HTR-8/SVneo (cell line): ENCODE data around the gene ANKS1B.

Experiments
- DNase-seq: peaks from one replicate; pipeline ENCODE4 v3.0.0; 2011; ENCODE audit warnings: low spot score, mixed read lengths; ENCODE audit not compliant: insufficient read length
- FAIRE-seq: peaks from 2 replicates; lab custom pipeline; 2011; peaks lifted over from hg19 to GRCh38; lab: Jason Lieb, UNC

The ANKS1B gene

GRCh38 chr12:99418379-99418778 lies 566.4 kb downstream of the ANKS1B start:
- no peak for DNase-seq
- no peak for FAIRE-seq

GRCh38 chr12:99413751-99414150 lies 571.0 kb downstream of the ANKS1B start:
- no peak for DNase-seq
- FAIRE-seq, result no peak

- DNase-seq (no peak), FAIRE-seq (no peak)
Observed at GRCh38 chr12:99393763-99394162, 591.0 kb downstream of the ANKS1B start.

- no peak for FAIRE-seq
- no peak for DNase-seq
Observed at GRCh38 chr12:99392091-99392850, 592.5 kb downstream of the ANKS1B start.

- FAIRE-seq, result no peak
- peak; percentile 11 for DNase-seq
Observed at GRCh38 chr12:99390707-99391106, 594.0 kb downstream of the ANKS1B start.

- DNase-seq (no peak), FAIRE-seq (no peak)
Observed at GRCh38 chr12:99389751-99390150, 595.0 kb downstream of the ANKS1B start.

GRCh38 chr12:99388671-99389195 lies 596.0 kb downstream of the ANKS1B start:
- DNase-seq (no peak), FAIRE-seq (no peak)

- DNase-seq (no peak), FAIRE-seq (no peak)
Observed at GRCh38 chr12:99387661-99388060, 597.1 kb downstream of the ANKS1B start.

- no peak for FAIRE-seq
- peak; percentile 30 for DNase-seq
Observed at GRCh38 chr12:99386907-99387306, 597.8 kb downstream of the ANKS1B start.

GRCh38 chr12:99383258-99383657 lies 601.5 kb downstream of the ANKS1B start:
- no peak for FAIRE-seq

GRCh38 chr12:99381992-99382391 lies 602.7 kb downstream of the ANKS1B start:
- DNase-seq, result no peak
- FAIRE-seq, result no peak

More at GRCh38 chr12:99383258-99383657, 601.5 kb downstream of the ANKS1B start:
- no peak for DNase-seq

GRCh38 chr12:99380701-99381100 lies 604.0 kb downstream of the ANKS1B start:
- DNase-seq, result no peak
- no peak for FAIRE-seq

- no peak for DNase-seq
- FAIRE-seq, result no peak
Observed at GRCh38 chr12:99374023-99374422, 610.7 kb downstream of the ANKS1B start.

GRCh38 chr12:99372257-99372920 lies 612.3 kb downstream of the ANKS1B start:
- FAIRE-seq (no peak), DNase-seq (no peak)

GRCh38 chr12:99370421-99371138 lies 614.2 kb downstream of the ANKS1B start:
- no peak for FAIRE-seq

GRCh38 chr12:99367181-99367580 lies 617.6 kb downstream of the ANKS1B start:
- DNase-seq (no peak), FAIRE-seq (no peak)

More at GRCh38 chr12:99370421-99371138, 614.2 kb downstream of the ANKS1B start:
- no peak for DNase-seq

GRCh38 chr12:99352269-99352668 lies 632.5 kb downstream of the ANKS1B start:
- FAIRE-seq (no peak), DNase-seq (no peak)

GRCh38 chr12:99343960-99344359 lies 640.8 kb downstream of the ANKS1B start:
- FAIRE-seq (no peak), DNase-seq (no peak)

GRCh38 chr12:99339663-99340062 lies 645.1 kb downstream of the ANKS1B start:
- FAIRE-seq, result no peak
- no peak for DNase-seq

GRCh38 chr12:99334285-99335056 lies 650.3 kb downstream of the ANKS1B start:
- no peak for DNase-seq
- no peak for FAIRE-seq
